ENCODE measurements around the gene RSRP1. TPM values are rescaled to one million over a fixed set of nuclear protein-coding genes. Genes with fewer than 3 reads are reported as not detected.

The RSRP1 gene
- total and polyA plus RNA-seq, 5 donors from 2014 or later, result 50.9 to 571 (median 64.3) TPM

GRCh38 chr1:25194054-25194453 is 53.2 kb downstream of the RSRP1 start:
- Mint-ChIP-seq H3K9me3 (no peaks in the 10 kb centered on the region), H3K36me3 (no peaks in the 10 kb centered on the region), H3K4me1 (peaks cover 0 to 7% (median 4%) of the 10 kb centered on the region in 4 donors), H3K27me3 (peaks cover 2% of the 10 kb centered on the region), H3K4me3 (no peak overlapping the region), H3K27ac (no peak overlapping the region)
- no peaks in the 10 kb centered on the region for H3K36me3 ChIP-seq (ENCODE audit: control insufficient read depth, insufficient read depth, low read length)
- no peaks in the 10 kb centered on the region for H3K27me3 ChIP-seq (ENCODE audit: control insufficient read depth, insufficient read depth, low read length)
- no peaks in the 10 kb centered on the region for H3K4me1 ChIP-seq (ENCODE audit: control insufficient read depth, insufficient read depth, low read length, poor library complexity, severe bottlenecking)
- no peak for DNase-seq
- no peak overlapping the region for H3K27ac ChIP-seq (ENCODE audit: insufficient read depth, low read length, poor library complexity, severe bottlenecking)
- no peak overlapping the region for H3K4me3 ChIP-seq (ENCODE audit: low read depth, low read length)
- ATAC-seq (ENCODE audit: low read depth in 2 of 2), result no peak
- H3K9me3 ChIP-seq (ENCODE audit: control insufficient read depth in 2 of 2, low read length in 2 of 2), result no peaks in the 10 kb centered on the region

- DNase-seq (no peak), ATAC-seq (ENCODE audit: low read depth in 2 of 2) (no peak)
- Mint-ChIP-seq H3K4me1 (peaks cover 0 to 3% (median 2%) of the 10 kb centered on the region in 4 donors), H3K27ac (no peak overlapping the region), H3K9me3 (no peaks in the 10 kb centered on the region), H3K36me3 (no peaks in the 10 kb centered on the region), H3K27me3 (no peaks in the 10 kb centered on the region), H3K4me3 (no peak overlapping the region)
- Histone ChIP-seq H3K9me3 (ENCODE audit: control insufficient read depth in 2 of 2, low read length in 2 of 2) (no peaks in the 10 kb centered on the region), H3K4me3 (ENCODE audit: low read depth, low read length) (no peak overlapping the region), H3K36me3 (ENCODE audit: control insufficient read depth, insufficient read depth, low read length) (no peaks in the 10 kb centered on the region), H3K27me3 (ENCODE audit: control insufficient read depth, insufficient read depth, low read length) (no peaks in the 10 kb centered on the region), H3K4me1 (ENCODE audit: control insufficient read depth, insufficient read depth, low read length, poor library complexity, severe bottlenecking) (no peaks in the 10 kb centered on the region), H3K27ac (ENCODE audit: insufficient read depth, low read length, poor library complexity, severe bottlenecking) (no peak overlapping the region)
Measured at GRCh38 chr1:25193229-25193628, 54.0 kb downstream of the RSRP1 start.

Other genes with a start within 250 kb of the RSRP1 start
- 65.6 TPM for gene SYF2, start 15.0 kb downstream of the RSRP1 start, total RNA-seq
- gene SYF2, start 15.0 kb downstream of the RSRP1 start, polyA plus RNA-seq, result 10 to 100 TPM; 76.3 to 97.1 (median 85.8) TPM
- 0.20 TPM for gene RHD, start 25.1 kb upstream of the RSRP1 start, total RNA-seq
- gene RHD, start 25.1 kb upstream of the RSRP1 start, polyA plus RNA-seq, result under 1 TPM; 0.10 to 0.48 (median 0.36) TPM
- gene TMEM50A, start 90.9 kb upstream of the RSRP1 start, total RNA-seq, result 127 TPM
- 100 to 1,000 TPM; 201 to 326 (median 266) TPM for gene TMEM50A, start 90.9 kb upstream of the RSRP1 start, polyA plus RNA-seq
- not detected for gene RHCE, start 173.4 kb upstream of the RSRP1 start, total RNA-seq
- gene RHCE, start 173.4 kb upstream of the RSRP1 start, polyA plus RNA-seq, result under 1 TPM; 0.16 to 0.45 (median 0.31) TPM
- 20.3 TPM for gene MACO1, start 183.4 kb upstream of the RSRP1 start, total RNA-seq
- gene MACO1, start 183.4 kb upstream of the RSRP1 start, polyA plus RNA-seq, result 1 to 10 TPM; 5.0 to 6.4 (median 5.6) TPM

Data from CD4-positive, CD25-positive, alpha-beta regulatory T cell (primary cell).